ENCODE measurements around the gene VAV3.

Gene VAV3

GRCh38 chr1:107771377-107771776, 193.6 kb downstream of the VAV3 start:
- DNase-seq (ENCODE audit: low spot score): no peak
- in situ Hi-C loops (cut with MboI; ENCODE audit: low pct_unique_long_range_greater_than_20kb, low sequenced_read_pairs, unreplicated experiment): loop anchor here (10.0 kb wide), 1 partner anchor 363 kb away; no protein-coding TSS in a partner anchor
- TF ChIP-seq, protein P1, sequence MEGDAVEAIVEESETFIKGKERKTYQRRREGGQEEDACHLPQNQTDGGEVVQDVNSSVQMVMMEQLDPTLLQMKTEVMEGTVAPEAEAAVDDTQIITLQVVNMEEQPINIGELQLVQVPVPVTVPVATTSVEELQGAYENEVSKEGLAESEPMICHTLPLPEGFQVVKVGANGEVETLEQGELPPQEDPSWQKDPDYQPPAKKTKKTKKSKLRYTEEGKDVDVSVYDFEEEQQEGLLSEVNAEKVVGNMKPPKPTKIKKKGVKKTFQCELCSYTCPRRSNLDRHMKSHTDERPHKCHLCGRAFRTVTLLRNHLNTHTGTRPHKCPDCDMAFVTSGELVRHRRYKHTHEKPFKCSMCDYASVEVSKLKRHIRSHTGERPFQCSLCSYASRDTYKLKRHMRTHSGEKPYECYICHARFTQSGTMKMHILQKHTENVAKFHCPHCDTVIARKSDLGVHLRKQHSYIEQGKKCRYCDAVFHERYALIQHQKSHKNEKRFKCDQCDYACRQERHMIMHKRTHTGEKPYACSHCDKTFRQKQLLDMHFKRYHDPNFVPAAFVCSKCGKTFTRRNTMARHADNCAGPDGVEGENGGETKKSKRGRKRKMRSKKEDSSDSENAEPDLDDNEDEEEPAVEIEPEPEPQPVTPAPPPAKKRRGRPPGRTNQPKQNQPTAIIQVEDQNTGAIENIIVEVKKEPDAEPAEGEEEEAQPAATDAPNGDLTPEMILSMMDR (IDR thresholded peaks at IDR 0.05; ENCODE audit: extremely low read depth, insufficient read depth, missing control alignments): no peak

- in situ Hi-C loops (cut with MboI; ENCODE audit: low pct_unique_long_range_greater_than_20kb, low sequenced_read_pairs, unreplicated experiment): no loop called here
- TF ChIP-seq, protein P1 (IDR thresholded peaks at IDR 0.05; ENCODE audit: extremely low read depth, insufficient read depth, missing control alignments): no peak
- no peak for DNase-seq (ENCODE audit: low spot score)
Measured at GRCh38 chr1:107767156-107767582, 197.8 kb downstream of the VAV3 start.

DNA sequence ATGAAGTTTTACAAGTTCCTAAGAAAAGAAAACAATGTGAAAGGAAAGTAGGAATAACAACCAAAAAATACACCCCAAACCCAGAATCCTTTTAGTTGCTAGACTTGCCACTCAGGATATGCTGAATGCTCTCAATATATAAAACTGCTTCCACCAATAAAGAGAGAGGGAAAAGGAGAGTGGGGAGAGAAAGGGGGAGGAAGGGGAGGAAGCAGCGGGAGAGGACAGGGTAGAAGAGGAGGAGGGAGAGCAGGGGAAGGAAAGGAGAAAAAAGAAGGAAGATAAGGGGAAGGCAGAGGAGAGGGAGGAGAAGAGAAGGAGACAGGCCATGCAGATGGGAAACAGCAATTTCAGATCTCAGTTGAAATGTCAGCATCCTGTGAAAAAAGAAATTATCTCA, 198.4 kb downstream of the VAV3 start:
- in situ Hi-C loops (cut with MboI; ENCODE audit: low pct_unique_long_range_greater_than_20kb, low sequenced_read_pairs, unreplicated experiment): no loop called here
- no peak for DNase-seq (ENCODE audit: low spot score)
- TF ChIP-seq, protein P1 (IDR thresholded peaks at IDR 0.05; ENCODE audit: extremely low read depth, insufficient read depth, missing control alignments): no peak

- TF ChIP-seq, protein P1 (IDR thresholded peaks at IDR 0.05; ENCODE audit: extremely low read depth, insufficient read depth, missing control alignments): no peak
- in situ Hi-C loops (cut with MboI; ENCODE audit: low pct_unique_long_range_greater_than_20kb, low sequenced_read_pairs, unreplicated experiment): no loop called here
Measured at GRCh38 chr1:107762751-107763390, 202.1 kb downstream of the VAV3 start.

DNA sequence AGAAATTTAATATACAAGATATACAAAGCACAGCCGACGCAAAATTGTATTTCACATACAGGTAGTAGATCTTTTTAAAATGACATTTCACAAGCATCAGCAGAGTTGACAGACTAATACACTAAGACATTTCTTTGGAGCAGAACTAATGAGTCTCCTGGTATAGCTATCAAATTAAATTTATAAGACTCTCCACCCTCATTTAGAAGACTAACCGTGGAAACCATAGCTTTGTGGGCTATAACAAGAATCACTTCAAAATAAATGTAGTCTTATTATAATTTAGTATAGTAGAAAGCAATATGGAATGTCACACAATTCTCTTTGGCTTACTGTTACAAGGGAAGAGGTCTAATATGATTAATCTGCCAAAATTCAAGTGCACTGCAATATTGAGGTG, 204.9 kb downstream of the VAV3 start:
- in situ Hi-C loops (cut with MboI; ENCODE audit: low pct_unique_long_range_greater_than_20kb, low sequenced_read_pairs, unreplicated experiment): no loop called here
- DNase-seq (ENCODE audit: low spot score): no peak
- TF ChIP-seq, protein P1 (IDR thresholded peaks at IDR 0.05; ENCODE audit: extremely low read depth, insufficient read depth, missing control alignments): no peak

More at GRCh38 chr1:107762751-107763390, 202.1 kb downstream of the VAV3 start:
- no peak for DNase-seq (ENCODE audit: low spot score)

GRCh38 chr1:107750364-107750959, 214.5 kb downstream of the VAV3 start:
- in situ Hi-C loops (cut with MboI; ENCODE audit: low pct_unique_long_range_greater_than_20kb, low sequenced_read_pairs, unreplicated experiment): no loop called here
- TF ChIP-seq, protein P1 (IDR thresholded peaks at IDR 0.05; ENCODE audit: extremely low read depth, insufficient read depth, missing control alignments): peak; percentile 59

More at GRCh38 chr1:107750364-107750959, 214.5 kb downstream of the VAV3 start:
- no peak for DNase-seq (ENCODE audit: low spot score)

Measured in GM13977 (cell line).